ENCODE results near the gene BABAM1. TPM values are rescaled to one million over a fixed set of nuclear protein-coding genes. Genes with fewer than 3 reads are reported as not detected.
A peak's percentile ranks its signal among the peaks of the same experiment; 100 is the strongest.

BABAM1 gene
- total RNA-seq, 1 donor from 2014 or later, result 45.8 TPM

DNA sequence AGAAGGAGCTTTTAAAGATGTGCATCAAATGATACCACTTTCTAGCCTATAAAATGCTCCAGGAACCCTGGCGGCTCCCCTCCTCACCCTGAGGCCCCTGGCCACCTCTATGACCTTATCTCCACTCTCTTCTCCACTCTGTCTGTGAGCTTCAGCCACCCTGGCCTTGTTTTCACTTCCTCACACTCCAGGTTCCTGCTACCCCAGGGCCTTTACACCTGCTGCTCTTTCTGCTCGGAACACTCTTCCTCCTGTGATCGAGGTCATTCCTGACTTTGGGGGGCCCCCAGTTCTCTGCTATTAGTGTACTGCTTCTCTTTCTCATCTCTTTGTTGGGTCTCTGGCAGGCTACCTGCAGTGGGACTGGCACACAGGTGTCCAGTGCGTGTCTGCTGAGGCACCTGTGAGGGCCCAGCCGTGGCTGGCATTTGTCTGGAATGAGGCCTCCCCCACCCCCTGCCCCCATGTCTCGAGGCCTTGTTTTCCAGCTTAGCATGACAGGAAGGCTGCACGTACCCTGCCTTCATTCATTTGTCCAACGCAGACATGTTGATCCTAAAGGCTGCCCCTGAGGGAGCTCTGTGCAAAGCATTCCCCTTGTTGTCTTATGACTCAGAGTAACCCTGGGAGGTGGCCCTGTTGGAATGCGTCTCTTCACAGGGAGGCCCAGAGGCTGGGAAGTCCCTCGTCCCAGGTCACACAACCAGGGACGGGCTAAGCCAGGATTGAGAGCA, 44.4 kb downstream of the BABAM1 start:
- no peak overlapping the region for H3K4me3 ChIP-seq (ENCODE audit: low read depth, low read length)
- peak; percentile 79 for FAIRE-seq

DNA sequence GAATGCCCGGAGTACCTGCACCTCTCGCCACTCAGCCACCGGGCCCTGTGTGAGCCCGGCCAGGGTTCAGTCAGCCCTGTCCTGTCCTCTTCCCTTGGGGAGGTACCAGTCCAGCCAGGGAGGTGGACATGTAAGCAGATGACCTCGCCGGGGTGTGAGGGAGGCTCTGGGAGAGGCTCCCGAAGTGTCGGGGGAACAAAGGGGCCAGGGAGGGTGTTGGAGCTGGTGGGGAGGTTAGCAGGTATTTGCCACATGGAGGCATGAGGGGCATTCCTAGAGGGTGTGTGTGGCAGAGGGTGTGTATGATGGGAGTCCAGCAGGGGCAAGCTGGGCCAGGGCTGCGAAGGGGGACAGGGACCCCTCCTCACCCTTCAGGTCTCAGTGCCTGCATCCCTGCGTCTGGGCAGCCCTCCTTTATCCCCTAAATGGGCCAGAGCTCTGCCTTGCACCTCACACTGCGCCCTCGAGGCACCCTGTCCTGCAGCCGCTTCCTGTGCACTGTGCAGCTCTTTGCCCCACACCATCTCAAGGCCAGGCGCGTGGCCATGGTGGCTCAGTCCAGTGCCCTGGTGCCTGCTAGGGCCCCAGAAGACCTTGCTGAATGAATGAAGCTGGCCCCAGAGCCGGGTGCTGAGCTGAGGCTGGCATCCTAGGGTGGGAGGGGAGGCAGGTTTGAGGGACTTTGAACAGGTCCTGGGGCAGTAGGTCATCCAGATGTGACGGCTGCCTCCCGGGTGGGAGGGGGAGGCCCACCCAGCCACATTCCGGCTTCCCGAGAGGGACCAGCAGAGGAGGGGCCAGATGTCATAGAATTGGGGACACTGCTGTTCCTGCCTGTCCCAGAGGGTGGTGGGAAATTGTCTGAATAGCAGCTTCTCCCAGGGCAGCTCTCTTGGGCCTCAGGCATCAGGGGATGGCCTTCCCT, 45.2 kb downstream of the BABAM1 start:
- Histone ChIP-seq H3K4me3 (ENCODE audit: low read depth, low read length) (no peak overlapping the region), H3K27me3 (ENCODE audit: control insufficient read depth, insufficient read depth, low read length) (no peaks in the 10 kb centered on the region), H3K36me3 (ENCODE audit: control insufficient read depth, insufficient read depth, low read length) (peaks cover 25% of the 10 kb centered on the region)
- TF ChIP-seq, protein P1, sequence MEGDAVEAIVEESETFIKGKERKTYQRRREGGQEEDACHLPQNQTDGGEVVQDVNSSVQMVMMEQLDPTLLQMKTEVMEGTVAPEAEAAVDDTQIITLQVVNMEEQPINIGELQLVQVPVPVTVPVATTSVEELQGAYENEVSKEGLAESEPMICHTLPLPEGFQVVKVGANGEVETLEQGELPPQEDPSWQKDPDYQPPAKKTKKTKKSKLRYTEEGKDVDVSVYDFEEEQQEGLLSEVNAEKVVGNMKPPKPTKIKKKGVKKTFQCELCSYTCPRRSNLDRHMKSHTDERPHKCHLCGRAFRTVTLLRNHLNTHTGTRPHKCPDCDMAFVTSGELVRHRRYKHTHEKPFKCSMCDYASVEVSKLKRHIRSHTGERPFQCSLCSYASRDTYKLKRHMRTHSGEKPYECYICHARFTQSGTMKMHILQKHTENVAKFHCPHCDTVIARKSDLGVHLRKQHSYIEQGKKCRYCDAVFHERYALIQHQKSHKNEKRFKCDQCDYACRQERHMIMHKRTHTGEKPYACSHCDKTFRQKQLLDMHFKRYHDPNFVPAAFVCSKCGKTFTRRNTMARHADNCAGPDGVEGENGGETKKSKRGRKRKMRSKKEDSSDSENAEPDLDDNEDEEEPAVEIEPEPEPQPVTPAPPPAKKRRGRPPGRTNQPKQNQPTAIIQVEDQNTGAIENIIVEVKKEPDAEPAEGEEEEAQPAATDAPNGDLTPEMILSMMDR (IDR thresholded peaks at IDR 0.05; ENCODE audit: insufficient read depth, low read length, severe bottlenecking), result no peak
- DNase-seq (ENCODE audit: low read depth), result no peak
- FAIRE-seq, result no peak

More for the DNA sequence above, 44.4 kb downstream of the BABAM1 start:
- TF ChIP-seq, protein P1 (IDR thresholded peaks at IDR 0.05; ENCODE audit: insufficient read depth, low read length, severe bottlenecking), result no peak
- peaks cover 25% of the 10 kb centered on the region for H3K36me3 ChIP-seq (ENCODE audit: control insufficient read depth, insufficient read depth, low read length)
- peak; percentile 63 for DNase-seq (ENCODE audit: low read depth)
- no peaks in the 10 kb centered on the region for H3K27me3 ChIP-seq (ENCODE audit: control insufficient read depth, insufficient read depth, low read length)

DNA sequence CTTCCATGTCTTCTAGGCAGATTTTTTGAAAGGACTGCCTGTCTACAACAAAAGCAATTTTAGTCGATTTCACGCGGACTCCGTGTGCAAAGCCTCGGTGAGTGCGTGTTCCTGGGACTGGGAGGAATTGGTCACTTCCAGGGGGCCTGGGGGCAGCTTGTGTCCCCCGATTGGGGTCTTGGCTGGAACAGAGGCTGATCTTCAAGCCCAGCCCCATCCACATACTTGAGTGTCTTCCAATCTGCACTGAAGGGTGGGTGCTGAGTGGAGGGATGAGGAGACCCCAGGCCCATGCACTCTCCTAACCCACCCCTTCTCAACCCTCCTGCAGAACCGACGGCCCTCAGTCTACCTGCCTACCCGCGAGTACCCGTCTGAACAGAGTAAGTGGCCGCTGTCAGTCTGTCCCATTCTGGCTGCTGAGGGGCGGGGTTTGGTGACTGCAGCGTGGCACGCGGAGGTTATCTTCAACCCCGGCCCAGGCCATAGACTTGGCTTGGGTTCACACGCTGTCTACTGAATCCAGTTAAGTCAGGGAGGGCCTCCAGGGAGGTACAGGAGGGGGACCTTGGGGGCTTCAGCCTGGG, 46.9 kb downstream of the BABAM1 start:
- no peak for DNase-seq (ENCODE audit: low read depth)
- peaks cover 26% of the 10 kb centered on the region for H3K36me3 ChIP-seq (ENCODE audit: control insufficient read depth, insufficient read depth, low read length)
- no peak for FAIRE-seq
- TF ChIP-seq, protein P1 (IDR thresholded peaks at IDR 0.05; ENCODE audit: insufficient read depth, low read length, severe bottlenecking), result no peak
- H3K4me3 ChIP-seq (ENCODE audit: low read depth, low read length), result no peak overlapping the region
- H3K27me3 ChIP-seq (ENCODE audit: control insufficient read depth, insufficient read depth, low read length), result no peaks in the 10 kb centered on the region

DNA sequence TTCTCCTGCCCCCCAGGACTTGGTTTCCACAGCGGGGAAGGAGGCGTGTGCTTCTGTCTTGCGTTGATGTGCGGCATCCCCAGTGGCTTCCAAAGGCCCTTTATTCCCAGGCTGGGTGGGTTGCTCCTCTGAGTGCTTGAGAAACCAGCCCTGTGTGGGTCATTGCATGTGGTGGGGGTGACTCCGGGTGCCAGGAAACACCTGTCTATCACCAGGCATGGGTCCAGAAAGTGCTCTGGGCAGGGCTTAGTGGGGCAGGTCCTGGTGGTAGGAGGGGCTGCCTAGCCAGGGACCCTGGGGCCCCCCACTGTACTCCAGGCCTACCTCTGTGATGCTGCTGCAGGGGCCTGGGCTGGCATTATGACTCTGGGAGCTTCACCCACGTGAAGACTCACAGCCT, 51.7 kb downstream of the BABAM1 start:
- TF ChIP-seq, protein P1 (IDR thresholded peaks at IDR 0.05; ENCODE audit: insufficient read depth, low read length, severe bottlenecking), result no peak
- DNase-seq (ENCODE audit: low read depth) (no peak), FAIRE-seq (no peak)
- no peaks in the 10 kb centered on the region for H3K27me3 ChIP-seq (ENCODE audit: control insufficient read depth, insufficient read depth, low read length)
- H3K4me3 ChIP-seq (ENCODE audit: low read depth, low read length), result no peak overlapping the region
- peaks cover 36% of the 10 kb centered on the region for H3K36me3 ChIP-seq (ENCODE audit: control insufficient read depth, insufficient read depth, low read length)

DNA sequence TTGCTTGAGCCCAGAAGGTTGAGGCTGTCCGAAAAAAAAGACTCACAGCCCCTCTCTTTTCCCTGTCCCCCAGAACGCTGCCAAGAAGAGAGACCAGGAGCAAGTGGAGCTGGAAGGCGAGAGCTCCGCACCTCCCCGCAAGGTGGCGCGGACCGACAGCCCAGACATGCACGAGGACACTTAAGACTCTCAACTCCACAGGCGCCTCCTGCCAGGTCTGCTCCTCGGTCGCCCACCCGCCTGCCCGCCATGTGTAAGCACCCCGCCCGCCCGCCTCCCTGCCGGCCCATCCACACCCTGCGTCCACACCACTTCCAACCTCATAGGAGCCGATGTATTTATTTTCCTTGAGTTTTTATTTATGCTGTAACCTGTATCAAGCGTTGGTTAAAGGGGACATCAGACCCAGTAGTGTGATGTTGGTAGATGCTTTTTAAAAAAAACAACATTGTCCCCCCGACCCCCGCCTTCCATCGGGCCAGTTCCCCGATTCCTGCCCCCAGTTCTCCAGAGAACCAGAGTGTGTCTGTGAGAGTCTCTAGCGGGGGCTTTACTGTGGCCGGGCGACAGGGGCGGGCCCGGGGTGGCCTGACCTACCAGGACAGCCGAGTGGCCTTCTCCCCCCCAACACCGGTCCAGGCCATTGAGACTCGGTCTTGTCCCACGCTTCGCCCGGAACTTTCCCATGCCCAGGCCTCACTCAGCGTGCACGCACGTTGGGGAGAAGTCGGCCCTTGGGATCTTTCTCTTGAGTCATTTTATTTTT, 52.4 kb downstream of the BABAM1 start:
- Histone ChIP-seq H3K4me3 (ENCODE audit: low read depth, low read length) (no peak overlapping the region), H3K27me3 (ENCODE audit: control insufficient read depth, insufficient read depth, low read length) (no peaks in the 10 kb centered on the region), H3K36me3 (ENCODE audit: control insufficient read depth, insufficient read depth, low read length) (peaks cover 30% of the 10 kb centered on the region)
- FAIRE-seq (peak; percentile 47), DNase-seq (ENCODE audit: low read depth) (no peak)
- TF ChIP-seq, protein P1 (IDR thresholded peaks at IDR 0.05; ENCODE audit: insufficient read depth, low read length, severe bottlenecking), result no peak

All from bronchial epithelial cell (primary cell).